Left renal cortex interstitium (tissue), 4 donors: ENCODE results near the gene OR8B8. TPM values are rescaled to one million over a fixed set of nuclear protein-coding genes. Genes with fewer than 3 reads are reported as not detected.
A peak's percentile ranks its signal among the peaks of the same experiment; 100 is the strongest.
"Not testable (repeated sequence)": the region's sequence is repeated elsewhere in the genome, so short reads cannot be mapped to it uniquely, and the experiment has no call there.

Experiments
- DNase-seq, 4 donors: peaks; one replicate each; pipeline ENCODE4 v3.0.0-alpha.2; 2013; ENCODE audit warnings: low read depth in 4 of 4, low spot score in 2 of 4, missing footprints in 1 of 4
- polyA plus RNA-seq, 4 donors: library from polyadenylated mRNA; unstranded; fragments of 120-200 nt; gene quantifications; one replicate each; pipeline ENCODE4 v1.2.1, GENCODE V29; 2013; ENCODE audit not compliant: insufficient read length in 4 of 4

Gene OR8B8
- polyA plus RNA-seq, result under 1 TPM in 2 of 4 donors, not detected in 2; 0.03 to 0.07 TPM

GRCh38 chr11:124445646-124446150 lies at the start of gene OR8B8:
OR8B8 (minus strand) TSS chr11:124445696; CDS start chr11:124441085, 4,611 bp downstream.
- no peak for DNase-seq

- DNase-seq, result no peak
Measured at GRCh38 chr11:124493016-124493655, 47.6 kb upstream of the OR8B8 start.

DNA sequence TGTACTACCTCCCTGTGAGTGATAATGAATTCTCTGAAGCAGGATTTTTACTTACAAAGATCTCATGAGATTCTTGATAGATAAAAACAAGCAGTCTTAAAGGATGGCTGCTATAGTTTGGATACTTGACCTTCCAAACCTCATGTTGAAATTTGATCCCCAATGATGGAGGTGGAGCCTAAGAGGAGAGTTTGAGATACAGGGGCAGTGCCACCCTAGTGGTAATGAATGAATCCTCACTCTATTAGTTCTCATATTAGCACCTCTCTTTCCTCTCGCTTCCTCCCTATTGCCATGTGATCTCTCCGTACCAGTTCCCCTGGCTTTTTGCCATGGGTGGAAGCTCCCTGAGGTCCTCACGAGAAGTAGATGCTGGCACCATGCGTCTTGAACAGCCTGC lies 37.9 kb upstream of the OR8B8 start:
- no peak for DNase-seq

- no peak for DNase-seq
Measured at GRCh38 chr11:124482362-124483147, 37.1 kb upstream of the OR8B8 start.

- DNase-seq, result no peak
Measured at GRCh38 chr11:124481365-124482323, 36.1 kb upstream of the OR8B8 start.

DNA sequence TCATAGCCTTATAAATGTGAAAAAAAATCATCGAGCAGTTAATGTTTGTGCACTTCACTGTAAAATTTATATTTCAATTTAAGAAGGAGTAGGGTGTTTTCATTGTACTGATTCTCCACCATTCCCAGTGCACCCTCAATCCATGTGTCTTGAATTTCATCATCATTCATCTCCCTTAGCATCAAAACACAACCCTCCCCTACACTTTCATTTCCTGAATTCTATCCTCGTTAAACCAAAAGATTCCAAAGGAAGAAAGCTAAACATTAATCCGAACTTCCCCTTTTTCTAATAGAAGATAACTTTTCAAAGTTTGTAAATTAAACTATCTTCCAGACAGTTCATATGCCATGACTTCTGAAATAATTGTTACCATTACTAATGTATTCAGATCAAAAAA lies 34.1 kb upstream of the OR8B8 start:
- DNase-seq, result no peak

- no peak for DNase-seq
Measured at GRCh38 chr11:124475265-124475664, 29.8 kb upstream of the OR8B8 start.

- no peak for DNase-seq
Measured at GRCh38 chr11:124474779-124475178, 29.3 kb upstream of the OR8B8 start.

DNA sequence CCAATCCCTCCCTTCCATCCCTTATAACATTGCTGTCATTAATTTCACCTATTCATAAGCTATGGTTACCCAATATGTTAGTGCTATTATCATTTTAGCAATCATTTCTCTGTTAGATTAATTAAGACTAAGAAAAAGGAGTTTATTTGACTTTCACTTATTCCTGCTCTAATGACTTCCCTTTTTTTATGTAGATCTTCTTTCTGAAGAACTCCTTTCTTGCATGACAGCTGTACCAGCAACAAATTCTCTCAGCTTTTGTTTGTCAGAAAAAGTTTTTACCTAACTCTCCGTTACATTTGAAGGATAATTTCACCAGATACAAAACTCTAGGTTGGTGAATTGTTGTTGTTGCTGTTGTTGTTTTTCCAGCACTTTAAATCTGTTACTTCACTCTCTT lies 28.6 kb upstream of the OR8B8 start:
- no peak for DNase-seq

DNA sequence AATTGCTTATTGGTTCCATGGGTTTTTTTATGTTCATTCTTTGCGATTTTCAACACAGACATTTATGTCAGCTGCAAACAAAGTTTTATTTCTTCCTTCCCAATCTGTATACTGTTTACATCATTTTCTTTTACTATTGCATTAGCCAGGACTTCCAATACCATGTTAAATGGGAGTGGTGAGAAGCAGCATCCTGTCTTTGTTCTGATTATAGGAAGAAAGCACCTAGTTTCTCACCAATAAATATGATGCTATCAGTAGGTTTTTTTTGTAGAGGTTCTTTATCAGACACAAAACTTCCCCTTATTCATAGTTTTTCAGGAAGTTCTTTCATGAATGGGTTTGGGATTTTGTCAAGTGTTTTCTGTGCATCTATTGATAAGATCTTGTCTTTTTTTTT lies 28.0 kb upstream of the OR8B8 start:
- DNase-seq, result no peak

- DNase-seq, result peak in 1 of 4 donors; percentile 5
Measured at GRCh38 chr11:124470561-124471227, 25.2 kb upstream of the OR8B8 start.

GRCh38 chr11:124467381-124467927 lies 22.0 kb upstream of the OR8B8 start:
- no peak for DNase-seq

- no peak for DNase-seq
Measured at GRCh38 chr11:124465368-124465767, 19.9 kb upstream of the OR8B8 start.

DNA sequence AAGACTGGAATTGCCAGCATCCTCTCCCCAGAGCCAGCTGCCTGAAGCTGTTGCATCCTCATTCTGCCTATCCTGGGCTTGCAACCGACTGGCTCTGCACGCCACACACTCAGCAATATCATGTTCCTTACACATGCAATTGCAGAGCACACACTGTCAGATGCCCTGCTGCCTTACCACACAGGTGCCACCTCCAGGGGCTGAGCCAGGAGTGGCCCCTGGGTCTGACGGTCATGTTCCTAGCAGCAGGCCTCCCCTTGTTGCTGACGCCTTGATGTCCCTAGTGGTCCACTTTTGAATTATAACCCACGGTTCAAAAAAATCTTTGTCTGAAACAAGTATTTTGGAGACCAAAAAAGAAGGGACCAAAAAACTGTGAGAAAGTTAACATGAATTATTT lies 18.5 kb upstream of the OR8B8 start:
- no peak for DNase-seq

DNA sequence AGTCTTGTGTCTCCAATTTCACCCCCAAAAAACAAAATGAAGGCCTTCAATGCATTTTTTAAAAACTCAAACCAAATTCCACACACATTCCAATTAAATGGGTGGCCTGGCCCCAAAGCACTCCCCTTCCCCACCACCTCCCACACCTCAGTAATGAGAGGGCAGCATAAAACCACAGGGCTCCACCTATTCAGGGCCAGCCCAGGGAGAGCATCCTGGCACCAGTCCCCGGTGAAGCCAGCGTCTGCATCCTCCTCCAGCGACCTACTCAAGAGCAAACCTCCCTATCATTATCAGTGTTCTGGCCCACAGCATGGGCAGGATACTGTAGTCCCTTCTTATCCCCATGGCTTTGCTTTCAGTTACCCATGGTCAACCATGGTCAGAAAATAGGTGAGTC lies 17.8 kb upstream of the OR8B8 start:
- no peak for DNase-seq

DNA sequence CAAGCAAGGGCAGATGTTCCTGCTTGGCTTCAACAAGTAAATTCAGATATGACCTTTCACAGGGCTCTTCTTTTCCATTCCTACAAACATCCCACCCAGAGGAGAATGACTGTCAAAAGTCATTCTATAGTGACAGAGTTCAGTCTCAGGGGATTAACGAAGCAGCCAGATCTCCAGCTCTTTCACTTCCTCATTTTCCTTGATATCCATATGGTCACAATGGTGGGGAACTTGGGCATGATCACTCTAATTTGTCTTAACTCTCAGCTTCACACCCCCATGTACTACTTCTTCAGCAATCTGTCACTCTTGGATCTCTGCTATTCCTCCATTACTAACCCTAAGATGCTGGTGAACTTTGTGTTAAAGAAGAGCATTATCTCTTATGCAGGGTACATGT lies 15.0 kb upstream of the OR8B8 start:
- no peak for DNase-seq

DNA sequence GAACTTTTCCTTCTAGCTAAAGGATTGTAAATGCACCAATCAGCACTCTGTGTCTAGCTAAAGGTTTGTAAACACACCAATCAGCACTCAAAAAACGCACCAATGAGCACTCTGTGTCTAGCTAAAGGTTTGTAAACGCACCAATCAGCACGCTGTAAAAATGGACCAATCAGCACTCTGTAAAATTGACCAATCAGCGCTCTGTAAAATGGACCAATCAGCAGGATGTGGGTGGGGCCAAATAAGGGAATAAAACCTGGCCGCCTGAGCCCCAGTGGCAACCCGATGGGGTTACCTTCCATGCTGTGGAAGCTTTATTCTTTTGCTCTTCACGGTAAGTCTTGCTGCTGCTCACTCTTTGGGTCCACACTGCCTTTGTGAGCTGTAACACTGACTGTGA lies 13.9 kb upstream of the OR8B8 start:
- DNase-seq, result not testable (repeated sequence)

DNA sequence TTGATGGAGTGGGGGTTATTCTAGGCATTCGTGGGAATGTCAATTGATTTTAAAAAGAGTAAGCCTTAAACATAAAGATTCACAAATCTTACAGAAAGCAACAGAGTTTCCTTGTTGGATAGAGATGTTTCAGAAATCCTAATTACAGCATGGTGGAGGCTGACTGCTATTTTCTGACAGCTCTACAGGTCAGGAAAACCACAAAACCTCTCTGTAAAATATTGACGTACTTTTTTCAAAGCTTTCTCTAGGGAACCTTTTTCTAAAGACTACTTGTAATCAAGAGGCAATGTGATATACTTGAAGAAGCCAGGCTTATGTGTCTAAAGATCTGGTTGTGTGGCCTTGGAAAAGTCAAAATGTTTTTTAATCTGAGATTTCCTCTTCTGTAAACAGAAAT lies 9.1 kb upstream of the OR8B8 start:
- DNase-seq, result no peak

- no peak for DNase-seq
Measured at GRCh38 chr11:124446916-124447315, 1.4 kb upstream of the OR8B8 start.

DNA sequence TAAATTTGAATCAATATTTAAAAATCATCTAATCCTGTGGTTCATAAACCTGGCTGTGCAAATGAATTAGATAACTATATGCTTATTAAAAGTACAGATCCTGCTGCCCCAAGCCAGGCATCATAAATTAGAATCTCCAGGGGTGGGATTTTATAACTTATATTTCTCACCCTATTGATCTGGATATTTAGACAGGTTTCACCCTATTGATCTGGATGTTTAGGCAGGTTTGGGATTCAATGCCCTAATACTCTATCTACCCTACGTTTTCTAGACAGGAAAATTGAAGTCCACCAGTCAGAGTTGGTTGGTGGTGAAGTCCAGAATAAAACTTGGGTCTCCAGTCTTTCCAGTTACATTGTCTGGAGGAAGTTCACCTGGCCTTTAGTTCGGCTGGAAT lies 2.6 kb downstream of the OR8B8 start:
- no peak for DNase-seq
